ENCODE data around the gene BRSK1.
A peak's percentile ranks its signal among the peaks of the same experiment; 100 is the strongest.

BRSK1 gene

DNA sequence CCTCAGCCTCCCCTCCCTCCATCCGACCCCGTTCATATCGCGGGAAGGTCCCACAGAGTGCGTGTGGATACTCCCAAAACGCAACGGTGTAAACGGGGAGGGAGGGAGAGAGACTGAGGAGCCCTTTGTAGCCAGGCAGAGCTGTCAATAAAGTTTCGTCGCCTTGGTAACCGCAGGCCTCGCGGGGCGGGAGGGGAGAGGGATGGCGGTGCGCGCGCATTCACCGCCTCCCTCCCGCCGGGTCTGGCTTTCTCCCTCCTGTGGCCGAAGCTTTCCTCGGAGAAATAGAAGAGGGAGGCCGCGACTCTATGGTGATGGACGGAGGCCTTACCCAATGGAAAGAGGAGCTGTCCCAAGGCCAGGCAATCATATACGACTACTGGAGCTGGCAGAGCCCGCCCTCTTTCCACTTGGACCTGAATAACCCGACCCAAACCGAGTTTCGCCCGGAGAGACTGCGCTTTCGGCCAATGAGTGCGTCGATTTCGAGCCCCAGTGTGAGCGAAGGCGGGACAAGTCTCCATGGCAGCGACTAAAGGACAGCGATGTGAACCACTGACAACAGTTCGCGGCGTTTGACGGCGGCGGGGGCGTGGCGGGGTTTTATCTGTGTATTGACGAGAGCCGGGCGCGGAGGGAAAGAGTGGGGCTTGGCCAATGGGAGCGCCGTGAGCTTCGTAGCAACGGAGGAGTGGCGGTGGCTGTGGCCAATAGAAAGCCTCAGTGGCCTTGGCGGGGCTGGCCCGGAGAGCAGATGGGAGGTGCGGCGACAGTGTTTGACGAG is 55.5 kb downstream of the BRSK1 start, which contains the start of gene KMT5C:
TSS of gene KMT5C (plus strand) at position 772 of the 784 bp plus-strand sequence. CDS start 2,061 bp downstream, outside the sequence.
- TF ChIP-seq TAF1 (IDR thresholded peaks at IDR 0.05; ENCODE audit: low read depth, low read length) (0 out of 2 replicates have a peak, but pooled peaks have one; percentile 44), POLR2A (IDR thresholded peaks at IDR 0.05; ENCODE audit: low read depth, low read length) (peak; percentile 65; the same call in 1 of the 2 replicates), SPI1 (IDR thresholded peaks at IDR 0.05; ENCODE audit: low read depth, low read length) (no peak), POU2F2 (IDR thresholded peaks at IDR 0.05; ENCODE audit: low read depth, low read length) (peak; percentile 43; the same call in 1 of the 2 replicates), POLR2AphosphoS5 (IDR thresholded peaks at IDR 0.05; ENCODE audit: low read depth, low read length) (no peak), PAX5 (IDR thresholded peaks at IDR 0.05; ENCODE audit: insufficient read depth, low read length, severe bottlenecking) (no peak)
- FAIRE-seq, result peak; percentile 99
- DNase-seq (ENCODE audit: insufficient read length, low spot score), result peak; percentile 99

DNA sequence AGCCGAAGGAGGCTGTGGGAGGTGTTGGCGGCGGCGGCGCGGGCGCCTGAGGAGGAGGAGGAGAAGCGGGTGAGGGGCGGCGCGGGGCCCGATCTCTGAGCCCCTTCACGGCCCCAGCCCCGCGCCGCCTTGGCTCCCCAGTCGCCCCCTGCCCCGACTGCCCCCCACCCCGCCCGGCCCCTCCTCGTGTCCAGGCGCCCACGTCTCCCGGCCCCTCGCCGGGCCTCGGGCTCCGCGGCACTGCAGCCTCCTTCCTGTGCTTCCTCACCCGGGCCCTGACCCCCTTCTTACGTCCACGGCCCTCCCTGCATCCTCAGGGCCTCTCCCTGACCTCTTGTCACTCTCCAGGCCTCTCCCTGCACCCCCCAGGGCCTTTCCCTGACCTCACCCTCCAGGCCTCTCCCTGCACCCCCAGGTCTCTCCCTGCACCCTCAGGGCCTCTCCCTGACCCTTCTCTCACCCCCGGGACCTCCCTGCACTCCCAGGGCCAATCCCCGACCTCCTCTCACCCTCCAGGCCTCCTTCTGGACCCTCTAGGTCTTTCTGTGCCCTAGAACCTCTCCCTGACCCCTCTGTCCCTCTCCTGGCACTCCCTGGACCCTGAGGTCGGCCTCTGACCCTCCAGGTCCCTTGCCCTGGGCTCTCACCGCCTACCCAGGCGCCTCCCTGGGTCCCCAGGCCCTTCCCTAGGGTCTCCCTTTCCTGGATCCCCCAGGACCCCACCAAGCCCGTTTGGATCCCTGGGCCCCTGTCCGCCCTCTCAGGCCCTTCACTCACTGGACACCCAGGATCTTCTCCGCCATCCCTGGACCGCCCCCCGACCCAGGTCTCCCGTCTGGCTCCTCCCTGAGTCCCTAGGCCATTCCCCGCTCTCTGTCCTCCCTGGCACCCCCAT is 56.3 kb downstream of the BRSK1 start:
- DNase-seq (ENCODE audit: insufficient read length, low spot score) (no peak), FAIRE-seq (no peak)
- TF ChIP-seq PAX5 (IDR thresholded peaks at IDR 0.05; ENCODE audit: insufficient read depth, low read length, severe bottlenecking) (no peak), SPI1 (IDR thresholded peaks at IDR 0.05; ENCODE audit: low read depth, low read length) (no peak), TAF1 (IDR thresholded peaks at IDR 0.05; ENCODE audit: low read depth, low read length) (no peak), POLR2A (IDR thresholded peaks at IDR 0.05; ENCODE audit: low read depth, low read length) (no peak; the same call in 1 of the 2 replicates), POU2F2 (IDR thresholded peaks at IDR 0.05; ENCODE audit: low read depth, low read length) (no peak), POLR2AphosphoS5 (IDR thresholded peaks at IDR 0.05; ENCODE audit: low read depth, low read length) (no peak)

DNA sequence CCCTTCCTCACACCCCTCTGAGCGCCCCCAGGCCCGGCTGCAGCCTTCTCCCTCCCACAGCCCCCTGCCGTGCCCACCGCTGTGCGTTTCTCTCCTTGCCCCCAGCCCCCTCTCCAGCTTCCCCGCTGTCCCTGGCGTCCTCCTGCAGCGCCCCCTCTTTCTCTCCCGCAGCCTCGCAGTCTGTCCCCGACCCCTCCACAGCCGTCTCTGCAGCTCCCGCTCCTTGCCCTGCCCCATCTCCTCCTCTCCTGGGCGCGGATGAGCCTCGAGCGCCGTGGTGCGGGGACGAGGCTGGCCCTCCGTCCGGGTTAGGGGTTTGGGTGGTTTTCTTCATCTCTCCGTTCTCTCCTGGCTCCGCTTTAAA is 57.0 kb downstream of the BRSK1 start:
- TF ChIP-seq POLR2AphosphoS5 (IDR thresholded peaks at IDR 0.05; ENCODE audit: low read depth, low read length) (no peak), POU2F2 (IDR thresholded peaks at IDR 0.05; ENCODE audit: low read depth, low read length) (no peak), SPI1 (IDR thresholded peaks at IDR 0.05; ENCODE audit: low read depth, low read length) (no peak), PAX5 (IDR thresholded peaks at IDR 0.05; ENCODE audit: insufficient read depth, low read length, severe bottlenecking) (no peak), POLR2A (IDR thresholded peaks at IDR 0.05; ENCODE audit: low read depth, low read length) (no peak)
- FAIRE-seq, result no peak
- DNase-seq (ENCODE audit: insufficient read length, low spot score), result no peak

DNA sequence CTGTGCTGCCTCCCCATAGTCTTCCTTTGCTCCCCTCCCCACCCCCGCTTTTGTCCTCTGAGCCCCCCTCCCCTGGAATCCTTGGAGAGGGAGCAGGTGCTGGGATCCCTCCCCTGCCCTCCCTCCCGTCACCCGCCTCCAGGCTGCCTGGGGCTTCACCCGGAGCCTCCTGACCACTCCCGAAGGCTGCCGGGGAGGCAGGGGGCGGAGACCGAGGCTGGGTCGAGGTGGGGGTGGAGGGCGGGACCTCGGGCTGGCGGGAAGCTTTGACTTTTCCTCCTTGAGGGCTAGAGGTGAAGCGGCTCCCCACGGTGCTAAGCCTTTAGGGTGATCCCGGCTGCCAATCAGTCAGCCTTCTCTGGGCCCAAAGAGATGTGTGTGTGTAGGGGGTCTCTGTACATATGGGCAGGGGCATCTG is 57.4 kb downstream of the BRSK1 start:
- no peak for FAIRE-seq
- peak; percentile 92 for DNase-seq (ENCODE audit: insufficient read length, low spot score)
- TF ChIP-seq POU2F2 (IDR thresholded peaks at IDR 0.05; ENCODE audit: low read depth, low read length) (no peak), SPI1 (IDR thresholded peaks at IDR 0.05; ENCODE audit: low read depth, low read length) (no peak), POLR2AphosphoS5 (IDR thresholded peaks at IDR 0.05; ENCODE audit: low read depth, low read length) (no peak), POLR2A (IDR thresholded peaks at IDR 0.05; ENCODE audit: low read depth, low read length) (no peak), PAX5 (IDR thresholded peaks at IDR 0.05; ENCODE audit: insufficient read depth, low read length, severe bottlenecking) (no peak), TAF1 (IDR thresholded peaks at IDR 0.05; ENCODE audit: low read depth, low read length) (no peak)

DNA sequence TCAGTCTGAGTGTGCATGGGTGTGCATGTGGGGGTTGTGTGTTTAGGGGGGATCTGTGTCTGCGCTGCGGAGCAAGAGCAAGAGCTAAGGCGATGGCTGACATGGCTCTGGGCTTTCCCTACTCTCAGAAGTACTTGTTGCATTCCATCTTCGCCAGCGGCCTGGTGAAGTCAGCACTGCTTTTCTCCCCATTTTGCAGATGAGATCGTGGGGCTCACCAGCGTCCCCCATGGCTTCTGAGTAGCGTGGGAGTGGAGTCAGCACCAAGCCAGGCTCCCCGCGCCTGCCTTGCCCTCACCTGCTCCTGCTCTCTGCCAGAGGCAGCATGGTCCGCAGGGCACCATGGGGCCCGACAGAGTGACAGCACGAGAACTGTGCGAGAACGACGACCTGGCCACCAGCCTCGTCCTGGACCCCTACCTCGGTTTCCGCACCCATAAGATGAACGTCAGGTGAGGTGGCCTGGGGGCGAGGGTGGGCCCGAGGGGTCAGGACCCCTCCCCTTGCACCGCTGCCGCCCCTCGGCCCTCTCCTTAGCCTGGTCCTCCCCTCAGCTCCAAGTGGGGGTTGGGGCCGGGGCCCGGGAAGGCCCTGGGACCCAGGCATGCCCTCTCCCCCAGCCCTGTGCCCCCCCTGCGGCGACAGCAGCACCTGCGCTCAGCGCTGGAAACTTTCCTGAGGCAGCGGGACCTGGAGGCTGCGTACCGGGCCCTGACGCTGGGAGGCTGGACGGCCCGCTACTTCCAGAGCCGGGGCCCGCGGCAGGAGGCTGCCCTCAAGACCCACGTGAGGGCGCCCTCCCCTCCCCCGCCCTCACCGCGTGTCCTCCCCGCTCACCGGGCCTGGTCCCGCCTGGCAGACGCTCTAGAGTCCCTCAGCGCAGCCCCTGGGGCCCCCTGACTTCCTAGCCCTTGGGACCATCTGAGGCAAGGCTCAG is 58.1 kb downstream of the BRSK1 start:
- FAIRE-seq, result peak; percentile 69
- no peak for TF ChIP-seq TAF1 (IDR thresholded peaks at IDR 0.05; ENCODE audit: low read depth, low read length)
- TF ChIP-seq POLR2A (IDR thresholded peaks at IDR 0.05; ENCODE audit: low read depth, low read length), result no peak
- TF ChIP-seq POU2F2 (IDR thresholded peaks at IDR 0.05; ENCODE audit: low read depth, low read length), result no peak
- TF ChIP-seq SPI1 (IDR thresholded peaks at IDR 0.05; ENCODE audit: low read depth, low read length), result no peak
- TF ChIP-seq POLR2AphosphoS5 (IDR thresholded peaks at IDR 0.05; ENCODE audit: low read depth, low read length), result no peak
- no peak for TF ChIP-seq PAX5 (IDR thresholded peaks at IDR 0.05; ENCODE audit: insufficient read depth, low read length, severe bottlenecking)

DNA sequence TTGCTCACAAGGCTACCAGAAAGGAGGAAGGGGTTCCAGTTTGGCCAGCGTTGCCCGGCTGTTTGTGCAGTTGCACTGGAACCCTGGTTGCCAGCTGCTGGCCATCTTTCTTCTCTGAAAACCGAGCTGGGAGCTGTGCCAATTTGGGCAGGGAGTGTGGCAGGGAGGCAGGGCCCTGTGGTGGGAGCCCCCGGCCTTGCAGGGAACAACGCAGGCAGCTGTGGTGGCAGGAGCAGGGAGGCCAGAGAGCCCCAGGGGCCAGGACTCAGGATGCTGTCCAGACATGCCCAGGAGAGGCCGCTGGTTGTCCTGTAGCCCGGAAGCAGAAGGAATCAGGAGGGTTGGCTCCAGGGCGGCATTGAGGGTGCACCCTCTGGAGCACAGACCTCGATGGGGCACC is 60.6 kb downstream of the BRSK1 start:
- DNase-seq (ENCODE audit: insufficient read length, low spot score), result no peak
- no peak for FAIRE-seq
- TF ChIP-seq PAX5 (IDR thresholded peaks at IDR 0.05; ENCODE audit: insufficient read depth, low read length, severe bottlenecking) (no peak), TAF1 (IDR thresholded peaks at IDR 0.05; ENCODE audit: low read depth, low read length) (no peak), SPI1 (IDR thresholded peaks at IDR 0.05; ENCODE audit: low read depth, low read length) (no peak), POLR2A (IDR thresholded peaks at IDR 0.05; ENCODE audit: low read depth, low read length) (no peak), POLR2AphosphoS5 (IDR thresholded peaks at IDR 0.05; ENCODE audit: low read depth, low read length) (no peak), POU2F2 (IDR thresholded peaks at IDR 0.05; ENCODE audit: low read depth, low read length) (no peak)

More for the DNA sequence above, 58.1 kb downstream of the BRSK1 start:
- no peak for DNase-seq (ENCODE audit: insufficient read length, low spot score)

DNA sequence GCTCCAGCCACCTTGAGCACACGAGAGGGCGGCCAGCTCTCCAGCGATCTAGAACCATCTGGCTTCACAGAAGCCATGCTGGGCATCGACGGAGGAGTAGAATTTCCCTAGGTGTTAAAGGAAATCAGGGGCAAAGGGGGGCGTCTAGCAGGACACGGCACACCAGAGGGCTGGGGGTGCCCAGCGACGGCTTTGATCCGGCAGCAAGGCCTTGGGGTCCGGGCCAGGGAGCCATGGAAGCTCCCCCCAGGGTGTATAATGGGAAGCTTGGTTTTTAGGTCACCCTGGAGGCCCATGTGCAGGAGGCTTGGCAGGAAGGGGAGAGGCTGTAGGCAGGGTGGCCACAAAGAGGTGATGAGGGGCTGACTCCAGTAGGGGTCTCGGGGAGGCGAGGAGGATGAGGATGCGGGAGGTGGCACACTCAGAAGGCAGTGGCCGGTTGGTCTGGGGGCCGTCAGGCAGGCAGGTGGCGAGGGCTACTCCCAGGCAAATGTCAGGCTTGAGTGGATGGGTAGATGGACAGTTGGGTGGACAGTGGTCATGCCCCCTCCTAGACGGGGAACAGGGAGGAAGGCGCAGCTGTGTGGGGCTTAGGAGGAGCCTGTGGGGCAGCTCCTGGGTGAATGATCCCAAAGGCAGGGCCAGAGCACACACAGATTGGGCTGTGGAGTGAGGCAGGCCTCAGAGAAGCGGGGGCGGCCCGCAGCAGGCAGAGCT is 61.5 kb downstream of the BRSK1 start:
- TF ChIP-seq POLR2AphosphoS5 (IDR thresholded peaks at IDR 0.05; ENCODE audit: low read depth, low read length), result no peak
- no peak for TF ChIP-seq PAX5 (IDR thresholded peaks at IDR 0.05; ENCODE audit: insufficient read depth, low read length, severe bottlenecking)
- TF ChIP-seq POU2F2 (IDR thresholded peaks at IDR 0.05; ENCODE audit: low read depth, low read length), result no peak
- no peak for TF ChIP-seq POLR2A (IDR thresholded peaks at IDR 0.05; ENCODE audit: low read depth, low read length)
- no peak for TF ChIP-seq SPI1 (IDR thresholded peaks at IDR 0.05; ENCODE audit: low read depth, low read length)
- no peak for TF ChIP-seq TAF1 (IDR thresholded peaks at IDR 0.05; ENCODE audit: low read depth, low read length)
- no peak for FAIRE-seq
- DNase-seq (ENCODE audit: insufficient read length, low spot score), result no peak

Data from GM12891 (cell line).